Cardiac ventricle fibroblast (primary cell): ENCODE measurements around the gene SYCE1L. TPM values are rescaled to one million over a fixed set of nuclear protein-coding genes. Genes with fewer than 3 reads are reported as not detected.

Experiments used
- total RNA-seq: library from RNA; depleted of rRNA; stranded (reverse); fragments of >200 nt; gene quantifications from 2 replicates; pipeline ENCODE4 v1.2.3, GENCODE V29; 2015

SYCE1L gene, protein sequence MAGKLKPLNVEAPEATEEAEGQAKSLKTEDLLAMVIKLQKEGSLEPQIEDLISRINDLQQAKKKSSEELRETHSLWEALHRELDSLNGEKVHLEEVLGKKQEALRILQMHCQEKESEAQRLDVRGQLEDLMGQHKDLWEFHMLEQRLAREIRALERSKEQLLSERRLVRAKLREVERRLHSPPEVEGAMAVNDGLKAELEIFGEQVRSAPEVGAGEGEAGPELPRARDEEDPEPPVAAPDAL
- 4.5 TPM in 1 of 2 replicates, not detected in the other for total RNA-seq

DNA sequence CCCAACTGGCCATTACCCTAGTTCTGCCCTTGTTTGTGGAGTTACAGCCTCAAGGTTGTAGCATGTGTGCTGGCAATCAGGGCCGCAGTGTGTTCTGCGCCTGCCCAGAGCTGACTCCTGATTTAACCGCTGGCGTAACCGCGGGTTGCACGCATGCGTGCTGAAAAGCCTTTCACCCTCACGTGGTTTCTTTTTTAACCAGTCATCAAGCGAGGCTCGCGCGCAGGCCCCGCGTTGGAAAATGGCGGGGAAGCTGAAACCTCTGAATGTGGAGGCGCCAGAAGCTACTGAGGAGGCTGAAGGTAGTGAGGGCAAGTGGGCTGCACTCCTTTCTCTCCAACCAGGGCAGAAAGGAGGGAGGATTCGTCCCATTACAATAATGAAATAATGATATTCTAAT is at the start of gene SYCE1L:
Gene SYCE1L (plus strand): TSS at position 198 of the 400 bp plus-strand sequence. CDS start 44 bp downstream, at position 242.

DNA sequence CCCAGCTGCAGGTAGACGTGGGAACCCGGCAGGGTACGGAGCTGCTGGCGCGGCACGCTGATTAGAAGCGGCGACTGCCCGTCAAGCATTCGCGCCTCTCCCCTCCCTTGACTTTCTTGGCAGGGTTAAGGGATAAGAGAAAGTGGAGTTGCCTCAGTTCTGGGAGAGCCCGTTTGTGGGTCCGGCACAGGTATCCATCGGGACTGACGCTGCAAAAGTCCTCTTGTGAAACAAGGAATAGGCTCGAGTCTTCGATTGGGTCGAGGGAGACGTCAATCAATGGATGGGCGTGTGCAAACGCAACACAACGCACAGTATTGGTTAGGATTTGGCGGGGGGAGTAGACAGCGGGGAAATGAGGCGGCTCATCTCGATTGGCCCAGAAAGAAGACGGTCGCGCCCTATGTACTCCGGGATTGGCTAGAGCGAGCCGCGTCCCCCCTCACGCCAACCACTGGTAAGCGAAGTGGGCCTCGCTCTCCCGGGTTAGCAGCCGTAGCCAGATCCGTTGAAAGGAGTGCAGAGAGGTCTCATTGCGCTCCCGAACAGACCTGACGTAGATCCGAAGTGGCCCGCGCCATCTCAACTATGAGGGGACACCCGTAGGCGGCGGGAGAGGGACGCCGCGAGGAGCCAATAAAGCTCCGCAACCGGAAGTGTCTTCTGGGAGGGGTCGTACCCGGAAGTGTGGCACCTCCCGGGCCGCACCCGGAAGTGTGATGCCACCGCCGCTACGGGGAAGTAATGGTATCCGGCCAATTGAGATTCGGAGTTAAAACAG is 8.5 kb upstream of the SYCE1L start, which contains the start of gene MON1B:
Gene MON1B (plus strand): TSS at position 713 of the 781 bp plus-strand sequence. CDS start 296 bp downstream, outside the sequence.

Other genes with a start within 250 kb of the SYCE1L start
- 17.9 and 21.9 TPM in 2 replicates for gene MON1B, start 8.2 kb upstream of the SYCE1L start, total RNA-seq
- under 0.01 TPM in 1 of 2 replicates, not detected in the other for gene ADAMTS18, start 235.6 kb downstream of the SYCE1L start, total RNA-seq